Small intestine (tissue), 7 donors: ENCODE results near the gene ELF4. TPM values are rescaled to one million over a fixed set of nuclear protein-coding genes. Genes with fewer than 3 reads are reported as not detected.

Experiments
- DNase-seq, 2 donors: peaks; one replicate each; pipeline versions ENCODE4 v3.0.0 to v3.0.0-alpha.2; 2013
- FAIRE-seq: peaks from 2 replicates; lab custom pipeline; 2012; peaks lifted over from hg19 to GRCh38; lab: Jason Lieb, UNC
- H3K27ac ChIP-seq, 3 donors: one replicate each; pipeline ENCODE4 v1.5.1; 2013; ENCODE audit warnings: low read length in 2 of 3, mild to moderate bottlenecking in 2 of 3, control low read depth in 1 of 3, inconsistent platforms in 1 of 3, low read depth in 1 of 3, moderate library complexity in 1 of 3
- H3K27me3 ChIP-seq, 3 donors: one replicate each; pipeline ENCODE4 v1.6.1; 2013; ENCODE audit warnings: low read length in 3 of 3, inconsistent platforms in 1 of 3; ENCODE audit not compliant: control insufficient read depth in 3 of 3, insufficient read depth in 3 of 3
- H3K36me3 ChIP-seq, 3 donors: one replicate each; pipeline ENCODE4 v1.6.1; 2013; ENCODE audit warnings: low read length in 3 of 3, inconsistent platforms in 1 of 3, low read depth in 1 of 3, mild to moderate bottlenecking in 1 of 3, moderate library complexity in 1 of 3; ENCODE audit not compliant: control insufficient read depth in 3 of 3, insufficient read depth in 2 of 3
- H3K4me1 ChIP-seq, 3 donors: one replicate each; pipeline ENCODE4 v1.6.1; 2013; ENCODE audit warnings: low read length in 2 of 3, inconsistent platforms in 1 of 3, low read depth in 1 of 3, mild to moderate bottlenecking in 1 of 3, moderate library complexity in 1 of 3; ENCODE audit not compliant: control insufficient read depth in 3 of 3, insufficient read depth in 2 of 3
- H3K4me3 ChIP-seq, 3 donors: one replicate each; pipeline ENCODE4 v1.5.1; 2013; ENCODE audit warnings: low read length in 3 of 3, control low read depth in 1 of 3, inconsistent platforms in 1 of 3, low read depth in 1 of 3, mild to moderate bottlenecking in 1 of 3, moderate library complexity in 1 of 3
- H3K9me3 ChIP-seq, 2 donors: one replicate each; pipeline ENCODE4 v1.6.1; 2013; ENCODE audit warnings: low read depth in 1 of 2, low read length in 1 of 2; ENCODE audit not compliant: control insufficient read depth in 2 of 2, insufficient read depth in 1 of 2
- WGBS, 3 donors: extraction: QIAGEN DNeasy Blood & Tissue Kit; methylation state at CpG; one replicate each; pipeline ENCODE4 v1.1.7; 2013; 5-methylcytosine and 5-hydroxymethylcytosine counted together
- polyA plus RNA-seq, 4 donors: library from polyadenylated mRNA; stranded (reverse) in 3 of 4; unstranded in 1 of 4; fragments of 200-250 nt in 3 of 4; fragments of 120-200 nt in 1 of 4; gene quantifications; one replicate each; pipeline versions ENCODE4 v1.2.1 to v1.2.3, GENCODE V29; 2013
- donor health status: healthy with polysubstance abuse.
- donor health status: control.
- donor health status: control.
- donor health status: Bipolar disorder and iron deficiency.
- donor health status: healthy.

The ELF4 gene
- polyA plus RNA-seq, 4 donors: 10.4 to 45.4 (median 13.7) TPM

GRCh38 chrX:130057209-130057608 lies 53.1 kb downstream of the ELF4 start:
- no peak for FAIRE-seq
- 79 to 87% (median 81%) methylated on average over 9 of the region's 9 CpGs for WGBS, 3 donors
- H3K36me3 ChIP-seq: peaks cover 0 to 34% (median 3%) of the 10 kb centered on the region in 3 donors
- H3K9me3 ChIP-seq: no peaks in the 10 kb centered on the region
- no peaks in the 10 kb centered on the region for H3K27me3 ChIP-seq
- peak in 1 of 2 donors; percentile 40 for DNase-seq
- H3K27ac ChIP-seq: no peak overlapping the region
- no peak overlapping the region for H3K4me3 ChIP-seq
- peaks cover 0 to 16% (median 0%) of the 10 kb centered on the region in 3 donors for H3K4me1 ChIP-seq

- no peaks in the 10 kb centered on the region for H3K9me3 ChIP-seq
- peaks cover 0 to 10% (median 0%) of the 10 kb centered on the region in 3 donors for H3K4me1 ChIP-seq
- 79 to 90% (median 88%) methylated on average over 16 to 18 of the region's 18 CpGs for WGBS, 3 donors
- peaks cover 0 to 45% (median 3%) of the 10 kb centered on the region in 3 donors for H3K36me3 ChIP-seq
- H3K27me3 ChIP-seq: no peaks in the 10 kb centered on the region
- no peak overlapping the region for H3K4me3 ChIP-seq
- no peak overlapping the region for H3K27ac ChIP-seq
- no peak for DNase-seq
- FAIRE-seq: no peak
Observed at GRCh38 chrX:130055899-130056298, 54.4 kb downstream of the ELF4 start.

- peak overlapping the region in 1 of 3 donors; percentile 4 for H3K27ac ChIP-seq
- H3K36me3 ChIP-seq: peaks cover 0 to 53% (median 3%) of the 10 kb centered on the region in 3 donors
- 59 to 79% (median 72%) methylated on average over 11 of the region's 11 CpGs for WGBS, 3 donors
- DNase-seq: no peak
- peaks cover 0 to 8% (median 0%) of the 10 kb centered on the region in 3 donors for H3K4me1 ChIP-seq
- no peaks in the 10 kb centered on the region for H3K9me3 ChIP-seq
- no peak overlapping the region for H3K4me3 ChIP-seq
- no peaks in the 10 kb centered on the region for H3K27me3 ChIP-seq
- no peak for FAIRE-seq
Observed at GRCh38 chrX:130055103-130055502, 55.2 kb downstream of the ELF4 start.

GRCh38 chrX:130053236-130053635 lies 57.1 kb downstream of the ELF4 start:
- Histone ChIP-seq H3K36me3 (peaks cover 0 to 64% (median 3%) of the 10 kb centered on the region in 3 donors), H3K27me3 (no peaks in the 10 kb centered on the region), H3K4me1 (peaks cover 0 to 4% (median 0%) of the 10 kb centered on the region in 3 donors), H3K9me3 (no peaks in the 10 kb centered on the region), H3K4me3 (no peak overlapping the region), H3K27ac (no peak overlapping the region)
- DNase-seq (no peak), FAIRE-seq (no peak)
- WGBS, 3 donors: 82 to 91% (median 90%) methylated on average over 10 of the region's 10 CpGs

GRCh38 chrX:130051176-130051845 lies 59.0 kb downstream of the ELF4 start:
- WGBS, 3 donors: 84 to 93% (median 90%) methylated on average over 12 of the region's 12 CpGs
- H3K27ac ChIP-seq: no peak overlapping the region
- H3K4me3 ChIP-seq: no peak overlapping the region
- H3K9me3 ChIP-seq: no peaks in the 10 kb centered on the region
- no peaks in the 10 kb centered on the region for H3K4me1 ChIP-seq
- no peak for FAIRE-seq
- H3K27me3 ChIP-seq: no peaks in the 10 kb centered on the region
- peaks cover 0 to 72% (median 7%) of the 10 kb centered on the region in 3 donors for H3K36me3 ChIP-seq
- no peak for DNase-seq

- Histone ChIP-seq H3K36me3 (peaks cover 0 to 66% (median 4%) of the 10 kb centered on the region in 3 donors), H3K27me3 (no peaks in the 10 kb centered on the region), H3K4me1 (no peaks in the 10 kb centered on the region), H3K27ac (no peak overlapping the region), H3K9me3 (no peaks in the 10 kb centered on the region), H3K4me3 (no peak overlapping the region)
- no peak for DNase-seq
- no peak for FAIRE-seq
- WGBS, 3 donors: 80 to 95% (median 86%) methylated on average over 8 of the region's 8 CpGs
Observed at GRCh38 chrX:130049821-130050220, 60.5 kb downstream of the ELF4 start.

GRCh38 chrX:130048686-130049222 lies 61.5 kb downstream of the ELF4 start:
- Histone ChIP-seq H3K36me3 (peaks cover 0 to 69% (median 4%) of the 10 kb centered on the region in 3 donors), H3K4me3 (no peak overlapping the region), H3K9me3 (no peaks in the 10 kb centered on the region), H3K27ac (no peak overlapping the region), H3K4me1 (no peaks in the 10 kb centered on the region), H3K27me3 (no peaks in the 10 kb centered on the region)
- DNase-seq (no peak), FAIRE-seq (no peak)
- 79 to 96% (median 94%) methylated on average over 4 of the region's 4 CpGs for WGBS, 3 donors

- Histone ChIP-seq H3K4me3 (no peak overlapping the region), H3K36me3 (peaks cover 0 to 63% (median 4%) of the 10 kb centered on the region in 3 donors), H3K4me1 (no peaks in the 10 kb centered on the region), H3K9me3 (no peaks in the 10 kb centered on the region), H3K27ac (no peak overlapping the region), H3K27me3 (no peaks in the 10 kb centered on the region)
- no peak for FAIRE-seq
- no peak for DNase-seq
- WGBS, 3 donors: 92 to 97% (median 97%) methylated on average over 4 to 5 of the region's 5 CpGs
Observed at GRCh38 chrX:130047416-130047815, 62.9 kb downstream of the ELF4 start.
